BJ (cell line): ENCODE measurements around the gene CCDC137. TPM values are rescaled to one million over a fixed set of nuclear protein-coding genes. Genes with fewer than 3 reads are reported as not detected.

Experiments used
- CTCF ChIA-PET: fragments of 350-600 bp; formaldehyde crosslinking; extraction: SDS; loops from one replicate; lab custom pipeline; 2021; ENCODE audit warnings: antibody characterized with exemption, inconsistent platforms; lab: Yijun Ruan, JAX
- POLR2A ChIA-PET: fragments of 300-600 bp; sonication (Branson Sonifier 250); formaldehyde crosslinking; extraction: SDS; loops from one replicate; lab custom pipeline; 2021; ENCODE audit warnings: antibody characterized with exemption; lab: Charles Lee
- DNase-seq: peaks from one replicate; pipeline ENCODE4 v3.0.0-alpha.2; 2011; ENCODE audit warnings: low read depth
- H3K27me3 ChIP-seq: 2 replicates; pipeline ENCODE4 v1.6.0; 2011; ENCODE audit warnings: low read length; ENCODE audit not compliant: control insufficient read depth, insufficient read depth
- H3K36me3 ChIP-seq: 2 replicates; pipeline ENCODE4 v1.5.1; 2011; ENCODE audit warnings: low read length; ENCODE audit not compliant: control insufficient read depth, insufficient read depth
- H3K4me3 ChIP-seq: 2 replicates; pipeline ENCODE4 v1.5.1; 2011; ENCODE audit warnings: low read depth, mild to moderate bottlenecking, control low read depth, low read length
- polyA plus RNA-seq: library from polyadenylated mRNA; depleted of rRNA; stranded (reverse); fragments of >200 nt; gene quantifications from 2 replicates; pipeline ENCODE4 v1.2.3, GENCODE V29; 2011
- TF ChIP-seq, protein P1 (sequence below): IDR thresholded peaks from 2 replicates; pipeline ENCODE4 v1.5.1; 2011; ENCODE audit warnings: low read depth, mild to moderate bottlenecking, control low read depth, inconsistent platforms, low read length, moderate library complexity; ENCODE audit not compliant: insufficient read depth

The CCDC137 gene
- polyA plus RNA-seq, 1 experiment: 10.9 TPM

DNA sequence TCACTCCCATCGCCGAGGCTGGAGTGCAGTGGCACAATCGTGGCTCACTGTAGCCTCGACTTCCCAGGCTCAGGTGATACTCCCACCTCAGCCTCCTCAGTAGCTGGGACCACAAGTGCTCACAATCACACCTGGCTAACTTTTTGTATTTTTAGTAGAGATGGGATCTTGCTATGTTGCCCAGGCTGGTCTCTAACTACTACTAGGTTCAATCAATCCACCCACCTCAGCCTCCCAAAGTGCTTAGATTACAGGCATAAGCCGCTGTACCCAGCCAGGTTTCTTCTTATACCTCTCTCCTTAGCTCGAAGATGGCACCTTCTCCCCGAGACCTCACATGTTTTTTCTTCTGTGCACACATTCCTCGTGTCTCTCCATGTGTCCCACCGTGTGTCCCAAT lies 26.5 kb upstream of the CCDC137 start:
- ChIA-PET POLR2A (no interaction called here), CTCF (no interaction called here)
- TF ChIP-seq, protein P1, sequence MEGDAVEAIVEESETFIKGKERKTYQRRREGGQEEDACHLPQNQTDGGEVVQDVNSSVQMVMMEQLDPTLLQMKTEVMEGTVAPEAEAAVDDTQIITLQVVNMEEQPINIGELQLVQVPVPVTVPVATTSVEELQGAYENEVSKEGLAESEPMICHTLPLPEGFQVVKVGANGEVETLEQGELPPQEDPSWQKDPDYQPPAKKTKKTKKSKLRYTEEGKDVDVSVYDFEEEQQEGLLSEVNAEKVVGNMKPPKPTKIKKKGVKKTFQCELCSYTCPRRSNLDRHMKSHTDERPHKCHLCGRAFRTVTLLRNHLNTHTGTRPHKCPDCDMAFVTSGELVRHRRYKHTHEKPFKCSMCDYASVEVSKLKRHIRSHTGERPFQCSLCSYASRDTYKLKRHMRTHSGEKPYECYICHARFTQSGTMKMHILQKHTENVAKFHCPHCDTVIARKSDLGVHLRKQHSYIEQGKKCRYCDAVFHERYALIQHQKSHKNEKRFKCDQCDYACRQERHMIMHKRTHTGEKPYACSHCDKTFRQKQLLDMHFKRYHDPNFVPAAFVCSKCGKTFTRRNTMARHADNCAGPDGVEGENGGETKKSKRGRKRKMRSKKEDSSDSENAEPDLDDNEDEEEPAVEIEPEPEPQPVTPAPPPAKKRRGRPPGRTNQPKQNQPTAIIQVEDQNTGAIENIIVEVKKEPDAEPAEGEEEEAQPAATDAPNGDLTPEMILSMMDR: no peak
- H3K27me3 ChIP-seq: no peaks in the 10 kb centered on the region
- H3K36me3 ChIP-seq: no peaks in the 10 kb centered on the region; the same call in none of the 2 replicates
- no peak overlapping the region for H3K4me3 ChIP-seq
- DNase-seq: no peak

DNA sequence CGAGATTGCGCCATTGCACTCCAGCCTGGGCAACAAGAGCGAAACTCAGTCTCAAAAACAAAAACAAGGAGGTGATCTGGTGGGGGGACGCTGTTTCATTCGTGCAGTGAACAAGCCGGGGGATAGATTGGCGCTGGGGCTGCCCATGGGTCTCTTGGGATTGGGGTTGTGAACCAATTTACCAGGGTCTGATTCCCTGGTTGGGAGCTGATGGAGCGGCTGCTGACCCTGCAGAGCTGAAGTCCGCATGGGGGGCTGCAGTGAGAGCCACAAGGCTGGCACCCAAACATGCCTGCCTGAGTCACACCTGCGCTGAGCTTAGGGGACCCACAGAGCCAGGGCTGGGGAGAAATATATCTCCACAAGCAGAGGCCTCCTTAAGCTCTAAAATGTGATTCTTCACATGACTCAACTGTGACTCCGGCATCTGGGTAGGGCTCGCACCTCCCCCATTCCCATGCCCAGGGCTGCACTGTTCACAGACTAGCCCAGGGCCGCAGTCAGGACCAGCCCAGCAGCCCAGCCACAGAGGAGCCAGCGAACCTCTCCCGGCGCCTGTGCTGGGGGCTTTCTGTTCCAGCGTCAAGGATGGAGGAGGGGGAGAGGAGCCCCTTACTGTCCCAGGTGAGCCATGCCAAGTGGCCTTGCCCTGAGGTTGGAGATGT lies 24.6 kb upstream of the CCDC137 start:
- POLR2A ChIA-PET: interaction anchor here (0.6 kb wide), 1 partner anchor 134 kb away, joined by 3 read pairs; no protein-coding TSS in a partner anchor
- no peak for DNase-seq
- H3K27me3 ChIP-seq: no peaks in the 10 kb centered on the region
- TF ChIP-seq, protein P1: no peak
- CTCF ChIA-PET: interaction anchor here (1.0 kb wide), 1 partner anchor 11 kb away, joined by 3 read pairs; no protein-coding TSS in a partner anchor
- no peaks in the 10 kb centered on the region; the same call in none of the 2 replicates for H3K36me3 ChIP-seq
- H3K4me3 ChIP-seq: no peak overlapping the region

DNA sequence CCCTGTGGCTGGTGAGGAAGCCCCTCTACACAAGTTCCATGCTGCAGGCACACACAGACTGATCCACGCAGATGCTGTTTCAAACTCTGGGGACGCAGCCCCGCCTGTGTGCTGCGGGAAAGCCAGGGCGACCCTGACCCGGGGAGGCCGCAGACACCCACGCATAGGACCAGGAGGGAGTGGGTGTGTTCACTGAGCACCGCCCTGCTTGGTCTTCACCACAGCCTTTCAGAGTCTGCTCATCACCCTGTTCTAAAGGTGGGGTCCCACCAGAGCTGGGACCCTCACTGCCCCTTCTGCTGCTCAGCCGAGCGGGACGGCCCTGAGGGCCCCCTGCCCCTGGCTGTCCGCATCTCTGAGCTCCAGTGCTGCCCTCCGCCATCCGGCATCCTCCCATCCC lies 22.0 kb upstream of the CCDC137 start:
- TF ChIP-seq, protein P1: no peak
- H3K4me3 ChIP-seq: no peak overlapping the region
- DNase-seq: no peak
- CTCF ChIA-PET: no interaction called here
- no peaks in the 10 kb centered on the region; the same call in none of the 2 replicates for H3K36me3 ChIP-seq
- peaks cover 9% of the 10 kb centered on the region for H3K27me3 ChIP-seq
- POLR2A ChIA-PET: no interaction called here

DNA sequence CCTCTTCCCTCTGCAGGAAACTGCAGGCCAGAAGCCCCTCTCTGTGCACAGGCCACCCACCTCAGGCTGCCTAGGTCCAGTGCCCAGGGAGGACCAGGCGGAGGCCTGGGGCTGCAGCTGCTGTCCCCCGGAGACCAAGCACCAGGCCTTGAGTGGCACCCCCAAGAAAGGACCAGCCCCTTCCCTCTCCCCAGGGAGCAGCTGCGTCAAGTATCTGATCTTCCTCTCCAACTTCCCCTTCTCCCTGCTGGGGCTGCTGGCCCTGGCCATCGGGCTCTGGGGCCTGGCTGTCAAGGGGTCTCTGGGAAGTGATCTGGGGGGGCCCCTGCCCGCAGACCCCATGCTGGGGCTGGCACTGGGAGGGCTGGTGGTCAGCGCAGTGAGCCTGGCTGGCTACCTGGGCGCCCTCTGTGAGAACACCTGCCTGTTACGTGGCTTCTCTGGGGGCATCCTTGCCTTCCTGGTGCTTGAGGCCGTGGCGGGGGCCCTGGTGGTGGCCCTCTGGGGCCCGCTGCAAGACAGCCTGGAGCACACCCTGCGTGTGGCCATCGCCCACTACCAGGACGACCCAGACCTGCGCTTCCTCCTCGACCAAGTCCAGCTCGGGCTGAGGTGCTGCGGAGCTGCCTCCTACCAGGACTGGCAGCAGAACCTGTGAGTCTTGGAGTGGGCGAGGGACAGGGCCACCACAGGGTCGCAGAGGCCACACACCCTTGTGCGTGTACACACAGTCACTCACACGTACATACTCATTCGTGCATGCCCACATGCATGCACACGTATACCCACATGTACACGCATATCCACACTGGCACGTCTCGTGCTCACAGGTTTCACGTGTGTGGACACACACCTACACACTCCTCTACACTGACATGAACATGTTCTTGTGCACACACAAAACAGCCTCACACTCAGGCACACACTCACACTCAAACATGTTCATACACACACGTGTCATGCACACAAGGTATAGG lies 21.3 kb upstream of the CCDC137 start:
- ChIA-PET CTCF (no interaction called here), POLR2A (no interaction called here)
- H3K4me3 ChIP-seq: no peak overlapping the region
- no peak for DNase-seq
- H3K36me3 ChIP-seq: no peaks in the 10 kb centered on the region; the same call in none of the 2 replicates
- peaks cover 9% of the 10 kb centered on the region for H3K27me3 ChIP-seq
- TF ChIP-seq, protein P1: no peak
